Fibroblast of gingiva (primary cell): Measurements from ENCODE around the gene TSHZ2.

ENCODE experiments used
- DNase-seq: peaks from one replicate; pipeline ENCODE4 v3.0.0-alpha.2; 2011; ENCODE audit warnings: low read depth

Gene TSHZ2

DNA sequence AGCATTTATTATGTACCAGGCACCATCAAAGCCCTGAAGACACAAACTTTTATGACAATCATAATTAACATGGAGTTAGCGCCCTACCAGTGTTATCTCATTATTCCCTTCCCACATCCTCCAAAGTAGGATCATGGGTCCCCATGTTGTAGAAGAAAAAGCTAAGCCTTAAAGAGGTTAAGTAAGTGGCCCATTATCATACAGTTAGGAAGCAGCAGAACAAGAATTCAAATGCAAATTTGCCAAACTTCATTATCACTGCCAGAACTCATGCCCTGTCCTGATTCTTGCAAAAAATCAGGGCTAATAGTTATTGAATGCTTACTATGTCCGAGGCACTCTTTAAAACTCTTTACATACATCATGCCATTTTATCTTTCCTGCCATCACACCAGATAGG lies 310.9 kb downstream of the TSHZ2 start:
- no peak for DNase-seq

- DNase-seq = no peak
Measured at GRCh38 chr20:53283597-53283996, 311.4 kb downstream of the TSHZ2 start.

DNA sequence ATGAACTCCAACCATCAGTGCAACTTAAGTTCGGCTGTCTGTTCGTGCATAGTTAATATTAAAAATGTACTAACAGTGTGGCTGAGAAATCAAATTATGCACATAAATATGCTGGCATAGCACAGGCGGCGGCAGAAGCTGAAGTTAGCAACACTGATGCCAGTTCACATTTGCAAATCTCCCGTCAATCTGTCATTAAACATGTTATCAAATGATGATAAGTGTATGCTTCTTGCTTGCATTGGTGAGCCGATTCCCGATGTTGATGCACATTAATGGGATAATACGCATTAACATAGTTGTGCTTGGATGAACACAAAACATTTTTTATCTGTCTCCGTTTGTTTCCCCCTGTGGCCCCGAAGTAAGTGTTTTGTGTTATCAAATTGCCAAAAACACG lies 312.1 kb downstream of the TSHZ2 start:
- DNase-seq = no peak

GRCh38 chr20:53284696-53285095 lies 312.5 kb downstream of the TSHZ2 start:
- DNase-seq = no peak

DNA sequence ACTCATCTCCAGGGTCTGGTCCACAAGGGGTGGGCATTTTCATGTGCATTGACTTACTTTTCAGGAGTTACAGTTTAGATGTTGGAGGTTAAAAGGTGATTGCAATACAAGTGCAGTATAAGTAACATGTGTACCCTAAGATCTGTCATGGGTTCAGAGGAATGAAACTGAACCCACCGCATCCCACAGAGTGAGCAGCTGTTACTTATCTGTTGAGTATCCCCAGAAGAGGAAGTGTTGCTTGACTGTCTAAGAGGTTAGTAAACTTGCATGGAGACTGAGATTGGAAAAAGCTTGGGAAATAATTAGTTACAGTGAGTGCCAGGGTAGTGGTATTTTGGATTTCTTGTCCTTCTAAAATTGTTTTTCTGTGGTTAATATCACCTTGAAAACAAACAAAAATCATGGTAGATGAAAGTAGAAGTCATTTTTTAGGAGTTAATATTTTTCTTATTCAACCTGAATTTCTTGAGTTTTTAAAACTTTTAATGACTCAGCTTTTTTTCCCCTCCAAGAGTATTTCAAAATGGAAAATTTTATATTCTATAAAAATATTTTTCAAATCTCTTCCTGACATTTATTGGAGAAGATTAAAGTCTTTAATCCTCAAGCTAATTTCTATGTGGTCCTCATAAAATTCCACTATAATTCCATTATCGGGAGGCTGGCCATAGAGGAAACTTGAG lies 315.3 kb downstream of the TSHZ2 start:
- no peak for DNase-seq

GRCh38 chr20:53291548-53291947 lies 319.4 kb downstream of the TSHZ2 start:
- no peak for DNase-seq

- no peak for DNase-seq
Measured at GRCh38 chr20:53292347-53292746, 320.2 kb downstream of the TSHZ2 start.

GRCh38 chr20:53294804-53295203 lies 322.6 kb downstream of the TSHZ2 start:
- DNase-seq = no peak

GRCh38 chr20:53296025-53296424 lies 323.9 kb downstream of the TSHZ2 start:
- no peak for DNase-seq

DNA sequence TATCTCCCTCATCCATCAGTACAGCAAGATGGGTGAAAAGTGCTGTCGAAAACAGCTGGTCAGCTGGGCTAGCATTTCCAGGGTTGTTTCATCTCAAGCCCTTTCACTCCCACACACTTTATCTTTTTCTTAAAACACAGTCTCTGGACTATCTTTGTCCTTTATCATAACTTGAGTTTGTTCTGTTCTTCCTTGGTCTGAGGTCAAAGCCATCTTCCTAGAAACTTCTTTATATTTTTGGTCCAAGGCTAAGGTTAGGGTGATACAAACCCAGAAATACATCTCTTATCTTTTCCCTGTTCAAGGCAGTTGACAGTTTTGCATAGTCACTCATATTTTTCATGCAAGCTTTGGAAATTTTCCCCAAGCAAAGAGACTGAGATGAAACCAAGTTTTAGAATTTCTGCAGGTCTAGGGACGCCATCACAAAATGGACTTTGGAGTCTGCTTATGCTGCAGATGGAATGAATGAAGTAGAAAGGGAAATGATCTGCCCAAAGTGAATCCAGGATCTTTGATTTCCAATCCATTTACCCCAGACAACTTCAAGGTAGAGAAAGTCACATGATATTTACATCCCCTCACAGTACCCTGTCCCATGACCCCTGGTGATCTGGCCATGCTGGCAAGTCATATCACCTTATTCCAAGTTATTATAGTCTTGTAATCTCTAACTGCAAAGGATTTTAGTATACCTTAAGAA lies 324.4 kb downstream of the TSHZ2 start:
- DNase-seq = no peak

GRCh38 chr20:53297154-53297529 lies 325.0 kb downstream of the TSHZ2 start:
- DNase-seq = no peak

DNA sequence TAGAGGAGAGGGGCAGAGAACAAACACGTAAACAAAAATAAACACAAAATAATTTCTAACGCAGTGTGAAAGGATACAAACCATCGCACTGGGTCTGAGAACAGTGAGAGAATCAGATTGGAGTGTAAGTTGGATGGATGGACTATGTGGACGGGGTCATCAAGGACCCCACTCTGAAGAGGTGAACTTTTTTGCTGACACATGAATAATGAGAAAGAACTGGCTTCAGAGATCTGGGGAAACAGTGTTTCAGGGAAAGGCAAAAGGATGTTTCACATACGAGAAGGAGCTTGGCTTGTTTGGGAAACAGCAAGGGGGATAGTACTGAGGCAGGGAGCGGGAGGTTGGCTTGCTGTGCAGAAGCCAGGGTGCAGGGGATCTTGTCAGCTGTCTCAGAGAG lies 326.1 kb downstream of the TSHZ2 start:
- no peak for DNase-seq

DNA sequence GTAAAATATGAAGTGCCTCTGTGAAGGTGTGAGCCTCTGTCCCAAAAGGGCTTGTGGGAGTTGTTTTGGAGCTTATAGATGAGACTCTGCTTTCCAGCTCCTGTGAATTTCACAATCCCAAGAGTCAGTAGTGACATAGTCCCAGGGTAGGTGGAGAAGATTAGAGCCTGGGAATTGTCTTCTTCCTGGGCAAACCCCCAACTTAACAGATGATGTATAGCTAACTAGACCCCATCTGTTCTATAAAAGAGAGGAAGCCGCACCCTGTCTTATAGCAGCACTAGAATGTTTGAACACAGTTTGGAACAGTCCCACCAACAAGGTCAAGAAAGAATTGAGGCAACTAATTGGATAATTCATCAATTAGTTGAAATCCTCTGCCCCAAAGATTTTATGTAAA lies 326.8 kb downstream of the TSHZ2 start:
- DNase-seq = no peak

DNA sequence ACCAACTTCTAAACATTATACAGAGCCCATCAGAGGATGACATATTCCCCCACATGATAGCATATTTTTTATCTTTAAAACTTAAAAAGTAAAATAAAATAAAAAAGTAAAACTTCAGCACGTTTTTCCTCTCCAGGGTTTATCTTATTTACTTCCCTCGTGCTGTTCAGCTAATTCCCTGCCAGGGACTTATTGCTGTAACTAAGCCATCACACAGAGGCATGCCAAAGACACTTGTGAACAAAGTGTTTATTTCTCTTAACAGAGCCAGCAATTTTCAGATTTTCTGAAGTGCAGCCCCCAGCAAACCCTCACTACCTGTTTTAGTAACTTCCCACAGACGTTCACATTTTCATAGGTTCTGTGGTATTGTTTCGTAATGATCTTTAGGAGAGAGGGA lies 327.7 kb downstream of the TSHZ2 start:
- no peak for DNase-seq

DNA sequence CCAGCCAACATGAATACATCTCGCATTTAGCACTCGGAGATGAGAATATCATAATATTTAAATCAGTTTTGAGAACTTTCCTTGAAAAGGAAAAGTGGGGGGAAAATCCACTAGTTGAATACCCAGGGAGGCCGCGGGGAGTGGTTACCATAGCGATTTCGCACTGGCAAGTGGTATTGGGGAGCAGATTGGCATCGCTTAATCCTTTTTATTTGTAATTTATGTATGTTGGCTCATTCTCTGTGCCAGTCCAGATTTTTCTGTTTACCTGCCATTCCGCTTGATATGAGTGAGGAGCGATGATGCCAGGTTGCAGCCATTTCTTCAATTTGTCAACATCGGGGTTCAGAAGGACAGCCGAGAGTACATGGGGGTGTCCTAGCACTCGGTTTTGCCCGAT lies 329.7 kb downstream of the TSHZ2 start:
- DNase-seq = no peak

- DNase-seq = no peak
Measured at GRCh38 chr20:53302695-53303412, 330.7 kb downstream of the TSHZ2 start.

DNA sequence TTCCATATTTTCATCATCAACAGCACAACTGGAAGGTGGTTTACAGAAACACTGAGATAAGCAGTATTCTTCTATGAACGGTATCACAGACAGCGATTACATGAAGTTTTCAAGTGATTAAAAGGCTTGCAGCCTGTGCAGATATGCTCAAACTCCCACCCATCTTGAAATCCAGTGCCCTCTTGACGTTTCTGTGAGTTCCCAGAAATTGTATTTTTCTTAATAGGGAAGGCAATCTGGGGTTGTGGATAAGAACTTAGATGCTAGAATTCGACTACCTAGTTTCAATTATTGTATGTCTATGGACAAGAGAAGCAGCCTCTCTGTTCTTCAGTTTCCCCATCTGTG lies 331.2 kb downstream of the TSHZ2 start:
- DNase-seq = no peak

DNA sequence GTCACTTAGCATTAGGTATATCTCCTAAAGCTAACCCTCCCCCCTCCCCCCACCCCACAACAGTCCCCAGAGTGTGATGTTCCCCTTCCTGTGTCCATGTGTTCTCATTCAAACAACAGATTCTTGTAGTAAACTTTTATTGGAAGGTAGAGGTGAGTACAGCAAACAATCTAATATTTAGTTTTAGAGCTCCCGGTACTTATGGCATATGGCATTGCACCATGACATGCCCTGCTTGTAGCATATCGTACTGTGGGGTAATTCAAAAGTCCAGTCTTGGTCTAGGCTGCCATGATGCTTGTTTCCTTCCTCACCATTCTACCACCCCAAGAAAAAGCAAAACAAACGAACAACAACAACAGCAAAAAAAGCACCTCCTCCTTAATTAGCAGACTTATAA lies 332.0 kb downstream of the TSHZ2 start:
- DNase-seq = no peak

GRCh38 chr20:53306192-53306805 lies 334.1 kb downstream of the TSHZ2 start:
- no peak for DNase-seq

- DNase-seq = no peak
Measured at GRCh38 chr20:53307964-53308597, 335.9 kb downstream of the TSHZ2 start.

- no peak for DNase-seq
Measured at GRCh38 chr20:53309515-53309914, 337.4 kb downstream of the TSHZ2 start.

DNA sequence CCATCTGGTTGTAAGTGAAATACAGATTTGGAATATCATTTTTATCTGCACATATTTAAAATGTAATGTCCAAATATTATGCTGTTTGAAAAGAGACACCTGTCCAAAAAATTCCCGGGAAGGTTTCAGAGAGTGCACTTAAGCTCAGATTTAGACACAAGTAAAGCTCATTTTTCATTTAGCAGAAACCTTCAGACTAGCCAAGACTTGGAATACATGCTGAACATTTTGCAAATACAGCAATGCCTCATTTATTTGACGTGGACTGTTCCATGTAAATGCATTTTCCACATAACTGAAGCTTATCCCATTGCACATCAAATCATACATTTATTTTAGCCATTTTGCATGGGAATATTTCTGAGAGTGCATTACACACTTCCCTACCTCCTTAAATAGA lies 340.8 kb downstream of the TSHZ2 start:
- DNase-seq = no peak
